Measurements from ENCODE around the gene PHF14. TPM values are rescaled to one million over a fixed set of nuclear protein-coding genes. Genes with fewer than 3 reads are reported as not detected.

Gene PHF14
- total RNA-seq, 1 donor from 2014 or later: 63.9 TPM

- no peak overlapping the region for H3K27ac Mint-ChIP-seq
- no peak overlapping the region for H3K4me3 Mint-ChIP-seq (ENCODE audit: low read depth)
- peaks cover 1% of the 10 kb centered on the region for H3K4me1 Mint-ChIP-seq (ENCODE audit: low read depth)
- peaks cover 21% of the 10 kb centered on the region for H3K36me3 Mint-ChIP-seq (ENCODE audit: insufficient read depth)
- TF ChIP-seq CTCF (IDR thresholded peaks at IDR 0.05; ENCODE audit: unreplicated experiment): no peak
- no peaks in the 10 kb centered on the region for H3K27me3 Mint-ChIP-seq
- DNase-seq (ENCODE audit: low spot score, unreplicated experiment): no peak
- no peaks in the 10 kb centered on the region for H3K9me3 Mint-ChIP-seq (ENCODE audit: low read depth)
Measured at GRCh38 chr7:11005202-11005601, 31.5 kb downstream of the PHF14 start.

- no peak overlapping the region for H3K27ac Mint-ChIP-seq
- H3K4me1 Mint-ChIP-seq (ENCODE audit: low read depth): no peaks in the 10 kb centered on the region
- no peak overlapping the region for H3K4me3 Mint-ChIP-seq (ENCODE audit: low read depth)
- H3K9me3 Mint-ChIP-seq (ENCODE audit: low read depth): no peaks in the 10 kb centered on the region
- H3K36me3 Mint-ChIP-seq (ENCODE audit: insufficient read depth): peaks cover 15% of the 10 kb centered on the region
- no peak for DNase-seq (ENCODE audit: low spot score, unreplicated experiment)
- no peaks in the 10 kb centered on the region for H3K27me3 Mint-ChIP-seq
- no peak for TF ChIP-seq CTCF (IDR thresholded peaks at IDR 0.05; ENCODE audit: unreplicated experiment)
Measured at GRCh38 chr7:11006291-11006690, 32.6 kb downstream of the PHF14 start.

GRCh38 chr7:11009631-11010030, 36.0 kb downstream of the PHF14 start:
- TF ChIP-seq CTCF (IDR thresholded peaks at IDR 0.05; ENCODE audit: unreplicated experiment): no peak
- H3K27ac Mint-ChIP-seq: no peak overlapping the region
- DNase-seq (ENCODE audit: low spot score, unreplicated experiment): no peak
- peaks cover 16% of the 10 kb centered on the region for H3K36me3 Mint-ChIP-seq (ENCODE audit: insufficient read depth)
- H3K4me1 Mint-ChIP-seq (ENCODE audit: low read depth): no peaks in the 10 kb centered on the region
- H3K9me3 Mint-ChIP-seq (ENCODE audit: low read depth): no peaks in the 10 kb centered on the region
- H3K4me3 Mint-ChIP-seq (ENCODE audit: low read depth): no peak overlapping the region
- no peaks in the 10 kb centered on the region for H3K27me3 Mint-ChIP-seq

- Mint-ChIP-seq H3K27me3 (no peaks in the 10 kb centered on the region), H3K36me3 (ENCODE audit: insufficient read depth) (peaks cover 48% of the 10 kb centered on the region), H3K4me3 (ENCODE audit: low read depth) (no peak overlapping the region), H3K27ac (no peak overlapping the region), H3K9me3 (ENCODE audit: low read depth) (peaks cover 23% of the 10 kb centered on the region), H3K4me1 (ENCODE audit: low read depth) (no peaks in the 10 kb centered on the region)
- DNase-seq (ENCODE audit: low spot score, unreplicated experiment): no peak
- TF ChIP-seq CTCF (IDR thresholded peaks at IDR 0.05; ENCODE audit: unreplicated experiment): no peak
Measured at GRCh38 chr7:11021468-11021867, 47.8 kb downstream of the PHF14 start.

- Mint-ChIP-seq H3K4me1 (ENCODE audit: low read depth) (no peaks in the 10 kb centered on the region), H3K4me3 (ENCODE audit: low read depth) (no peak overlapping the region), H3K27ac (no peak overlapping the region), H3K9me3 (ENCODE audit: low read depth) (peaks cover 7% of the 10 kb centered on the region), H3K36me3 (ENCODE audit: insufficient read depth) (peaks cover 25% of the 10 kb centered on the region), H3K27me3 (no peaks in the 10 kb centered on the region)
- DNase-seq (ENCODE audit: low spot score, unreplicated experiment): no peak
- TF ChIP-seq CTCF (IDR thresholded peaks at IDR 0.05; ENCODE audit: unreplicated experiment): no peak
Measured at GRCh38 chr7:11026452-11027359, 53.0 kb downstream of the PHF14 start.

Measured in progenitor cell of endocrine pancreas (in vitro differentiated cells).